Stimulated activated CD8-positive, alpha-beta memory T cell treated with anti-CD3 and anti-CD28 coated beads, Interleukin-7, amount 100 ng/mL, for 1 hour (primary cell): ENCODE results near the gene INSYN2A.
A peak's percentile ranks its signal among the peaks of the same experiment; 100 is the strongest.

ENCODE experiments used
- DNase-seq, 2 donors: peaks; one replicate each; pipeline ENCODE4 v3.0.0-alpha.2; 2020; ENCODE audit warnings: low read depth in 2 of 2

The INSYN2A gene, protein sequence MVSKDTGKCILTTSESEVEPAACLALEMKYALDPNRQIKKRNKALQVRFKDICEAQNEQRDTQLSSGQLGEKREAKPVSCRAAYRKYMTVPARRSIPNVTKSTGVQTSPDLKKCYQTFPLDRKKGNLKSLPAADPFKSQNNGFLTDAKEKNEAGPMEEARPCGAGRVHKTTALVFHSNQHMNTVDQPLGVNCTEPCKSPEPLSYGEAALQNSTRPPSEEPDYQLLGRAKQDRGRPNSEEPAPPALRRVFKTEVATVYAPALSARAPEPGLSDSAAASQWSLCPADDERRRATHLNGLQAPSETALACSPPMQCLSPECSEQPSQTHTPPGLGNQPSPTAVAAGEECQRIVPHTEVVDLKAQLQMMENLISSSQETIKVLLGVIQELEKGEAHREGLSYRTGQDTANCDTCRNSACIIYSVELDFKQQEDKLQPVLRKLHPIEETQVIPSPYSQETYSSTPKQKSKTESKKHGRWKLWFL

DNA sequence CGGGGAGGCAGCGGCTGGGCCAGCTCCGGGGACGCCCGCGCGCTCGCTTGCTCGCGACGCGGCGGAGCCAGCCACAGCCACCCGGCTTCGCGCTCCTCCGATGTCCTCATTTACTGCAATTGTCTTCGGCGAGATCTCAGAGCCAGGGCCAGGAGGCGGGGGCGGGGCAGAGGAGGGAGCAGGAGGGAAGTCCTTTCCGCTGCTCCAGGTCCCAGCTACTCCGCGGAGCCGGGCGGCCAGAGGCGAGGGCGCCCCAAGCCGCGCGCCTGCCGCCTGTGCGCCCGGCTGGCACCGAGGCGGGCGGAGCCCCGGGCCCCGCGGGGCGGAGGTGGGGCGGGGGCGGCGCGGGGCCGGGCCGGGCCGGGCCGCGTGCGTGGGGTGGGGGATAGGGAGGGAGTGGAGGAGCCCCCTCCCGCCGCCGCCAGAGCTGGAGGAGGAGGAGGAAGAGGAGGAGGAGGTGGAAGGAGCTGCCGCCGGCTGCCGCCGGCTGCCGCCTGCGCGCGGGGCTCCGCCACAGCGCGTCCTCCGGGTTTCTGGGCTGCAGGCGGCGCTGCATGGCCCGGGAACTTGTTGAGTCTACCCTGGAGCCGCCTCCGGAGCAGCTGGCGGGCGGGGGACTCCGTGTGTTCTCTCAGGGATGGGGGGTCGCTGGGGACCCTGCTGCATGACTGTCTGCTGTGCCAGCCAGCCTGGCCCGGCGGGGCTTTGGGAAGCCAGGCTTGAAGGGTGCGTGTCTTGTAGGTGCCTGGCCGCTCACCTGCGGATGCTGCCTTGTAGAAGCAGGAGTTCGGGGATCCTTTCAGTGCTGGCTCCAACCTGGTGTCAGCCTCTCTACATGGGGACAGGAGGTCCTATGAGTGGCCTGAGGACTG, at the start of gene INSYN2A:
Gene INSYN2A (minus strand): TSS at position 310 of the 872 bp plus-strand sequence. CDS start 20,196 bp downstream, outside the sequence.
- no peak for DNase-seq

DNA sequence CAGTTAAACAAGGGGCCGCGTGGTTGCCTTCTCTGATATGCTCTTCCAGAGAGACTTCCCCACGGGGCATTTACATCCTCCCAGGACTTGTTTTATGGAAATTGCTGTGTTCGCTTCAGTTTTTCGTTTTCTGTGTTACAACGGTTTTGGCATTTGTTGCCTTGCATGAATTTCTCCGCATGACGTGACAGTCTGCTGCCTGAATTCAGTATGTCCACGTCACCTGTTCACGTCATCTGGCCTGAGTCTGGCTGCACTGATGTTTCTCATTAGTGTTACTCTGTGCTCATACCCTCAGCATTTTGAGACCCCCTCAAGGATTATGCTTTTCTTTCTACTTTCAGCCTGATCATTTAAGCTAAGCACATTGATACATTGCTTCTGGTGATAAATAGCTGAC, 49.1 kb upstream of the INSYN2A start:
- no peak for DNase-seq

DNA sequence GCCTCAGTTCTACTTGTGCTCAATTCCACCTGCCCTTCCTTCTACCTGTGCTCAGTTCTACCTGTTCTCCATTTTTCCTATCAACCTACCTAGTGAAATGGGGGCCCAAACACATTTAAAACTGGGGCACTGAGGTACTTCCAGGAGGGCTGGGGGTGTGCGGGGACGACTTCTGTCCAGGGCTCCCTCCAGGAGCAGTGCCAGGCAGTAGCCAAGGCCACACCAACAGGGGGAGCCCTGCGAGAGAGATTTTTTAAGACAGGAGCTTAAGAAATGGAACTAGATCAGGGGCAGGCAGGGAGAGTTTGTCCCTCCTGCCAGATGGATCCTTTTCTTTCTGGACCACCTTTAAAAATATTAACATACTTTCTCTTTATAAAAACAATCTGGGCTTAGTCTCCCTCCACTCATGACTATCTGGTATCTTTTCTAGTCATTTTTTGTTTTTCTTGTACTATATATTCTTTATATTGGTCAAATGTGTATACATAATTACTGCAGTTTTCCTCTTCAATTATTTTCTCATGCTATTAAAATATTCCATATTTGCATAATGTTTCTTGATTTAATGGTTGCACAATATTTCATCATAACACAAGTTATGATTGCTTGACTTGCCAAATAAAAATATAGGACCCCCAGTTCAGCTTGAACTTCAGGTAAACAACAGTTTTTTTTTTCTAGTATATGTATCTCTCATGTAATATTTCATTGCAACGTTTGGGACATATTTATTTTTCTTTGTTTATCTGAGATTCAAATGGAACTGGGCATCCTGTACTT, 47.3 kb upstream of the INSYN2A start:
- DNase-seq = peak in 1 of 2 donors; percentile 4

DNA sequence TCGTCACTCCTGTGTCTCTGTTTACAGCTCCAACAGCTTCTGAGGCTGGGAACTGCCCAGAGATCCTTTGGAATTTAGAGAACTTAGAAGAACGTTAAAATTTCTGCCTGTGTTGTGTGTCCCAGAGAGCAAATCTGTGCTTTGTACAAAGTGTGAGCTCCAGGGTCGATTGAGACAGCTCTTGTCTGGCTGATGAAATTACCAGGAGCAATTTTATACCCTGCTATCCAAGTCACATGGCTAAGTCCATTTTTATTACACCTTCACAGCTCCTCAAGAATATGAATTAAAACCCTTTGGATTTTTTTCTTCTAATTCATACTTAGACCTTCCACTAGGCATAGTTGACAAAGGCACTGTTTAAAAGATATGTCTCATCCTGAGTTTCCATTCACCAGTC, 46.5 kb upstream of the INSYN2A start:
- no peak for DNase-seq

DNA sequence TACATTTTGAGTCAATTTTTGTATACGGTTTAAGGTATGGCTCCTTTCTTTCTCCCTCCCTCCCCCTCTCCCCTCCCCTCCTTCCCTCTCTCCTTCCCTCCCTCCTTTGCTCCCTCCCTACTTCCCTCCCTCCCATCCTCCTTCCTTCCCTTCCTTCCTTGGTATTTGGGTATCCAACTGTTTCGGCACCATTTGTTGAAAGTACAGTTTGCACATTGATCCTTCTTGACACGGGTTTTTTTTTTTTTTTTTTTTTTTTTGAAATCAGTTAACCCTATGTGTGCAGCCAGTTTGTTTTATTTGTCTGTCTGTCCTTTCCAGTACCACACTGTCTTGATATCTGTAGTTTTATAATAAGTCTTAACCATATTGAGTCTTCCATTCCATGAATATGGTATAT, 39.9 kb upstream of the INSYN2A start:
- no peak for DNase-seq

DNA sequence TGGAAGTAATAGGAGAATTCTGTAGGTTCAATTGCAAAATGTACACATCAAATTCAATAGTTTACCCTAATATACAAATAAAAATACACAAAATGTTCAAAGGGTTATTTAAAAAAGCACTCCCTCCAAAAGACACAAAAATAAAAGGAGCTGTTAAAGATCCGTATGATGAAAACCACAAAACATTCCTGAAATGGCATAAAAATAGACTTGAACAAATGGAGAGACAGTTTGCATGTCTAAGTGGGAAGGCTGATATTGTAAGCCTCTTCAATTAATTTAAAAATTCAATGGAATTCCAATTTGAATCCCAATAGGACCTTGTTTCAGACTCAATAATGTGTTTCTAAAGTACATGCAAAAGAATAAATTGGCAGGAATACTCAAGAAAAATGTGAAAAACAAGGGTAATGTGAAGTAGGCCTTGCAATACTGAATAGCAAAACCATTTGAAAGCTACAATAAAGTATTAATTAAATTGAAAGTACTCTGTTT, 38.0 kb upstream of the INSYN2A start:
- no peak for DNase-seq

DNA sequence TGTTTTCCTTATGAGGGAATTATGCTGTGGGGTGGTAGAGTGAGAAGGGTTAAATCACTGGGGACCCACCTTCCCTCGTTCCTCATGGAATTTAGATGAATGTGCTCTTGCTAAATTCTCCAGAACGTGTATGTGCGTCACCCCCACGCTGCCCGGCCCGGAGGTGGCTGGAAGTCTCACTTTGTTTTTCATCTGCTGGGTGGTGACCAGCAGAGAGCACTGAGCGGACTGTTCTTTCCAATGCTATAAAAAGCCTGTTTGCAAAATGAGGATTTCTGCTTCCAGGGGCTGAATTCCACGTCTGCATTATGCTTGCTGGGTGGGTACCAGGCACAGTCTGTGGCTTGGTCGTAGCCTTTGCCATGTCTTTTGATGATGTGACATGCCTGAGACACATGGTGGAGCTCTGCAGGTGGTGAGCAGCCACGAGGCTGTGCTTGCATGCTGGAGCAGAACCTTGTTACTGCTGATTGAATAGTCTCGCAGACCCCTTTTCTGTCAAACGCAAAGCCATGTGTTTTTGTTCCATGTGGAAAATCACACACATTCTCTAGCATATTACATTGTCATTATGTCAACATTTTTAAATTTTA, 31.9 kb upstream of the INSYN2A start:
- no peak for DNase-seq

DNA sequence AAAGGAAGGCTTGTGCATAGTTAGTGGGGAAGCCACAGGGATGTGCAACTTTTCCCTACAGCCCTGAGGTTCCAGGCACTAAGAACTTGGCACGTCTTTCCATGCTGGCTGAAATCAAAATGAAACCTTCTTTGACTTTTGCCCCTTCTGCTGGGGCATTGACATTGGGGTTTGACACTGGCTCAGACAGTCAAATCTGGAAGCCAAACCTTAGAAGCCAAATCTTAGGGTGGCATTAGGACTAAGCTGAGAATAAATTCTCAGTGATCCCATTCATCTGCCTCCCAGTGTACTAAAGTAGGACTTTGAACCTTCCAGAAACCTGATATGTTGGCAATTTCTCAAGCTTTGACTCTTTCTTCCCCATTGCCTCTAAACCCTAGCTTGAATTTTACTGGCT, 31.3 kb upstream of the INSYN2A start:
- no peak for DNase-seq

DNA sequence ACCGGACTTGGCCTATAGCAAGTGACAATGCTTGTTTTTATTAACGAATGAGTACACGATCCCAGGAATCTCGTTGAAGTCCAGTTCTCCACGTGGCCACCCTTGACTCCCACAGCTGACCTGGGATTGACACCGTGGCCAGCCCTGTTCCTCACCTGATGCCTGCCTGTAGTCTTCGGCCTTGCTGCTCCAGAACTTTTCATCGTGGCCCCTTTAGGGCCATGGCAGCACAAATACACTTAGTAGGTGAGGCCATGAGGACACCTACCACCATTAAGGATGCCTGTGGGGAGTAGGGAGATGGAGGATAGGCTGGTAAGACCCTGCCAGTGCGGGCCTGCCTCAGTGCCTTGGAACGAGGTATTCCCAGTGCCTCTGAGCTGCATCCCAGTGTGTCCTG, 30.6 kb upstream of the INSYN2A start:
- no peak for DNase-seq

DNA sequence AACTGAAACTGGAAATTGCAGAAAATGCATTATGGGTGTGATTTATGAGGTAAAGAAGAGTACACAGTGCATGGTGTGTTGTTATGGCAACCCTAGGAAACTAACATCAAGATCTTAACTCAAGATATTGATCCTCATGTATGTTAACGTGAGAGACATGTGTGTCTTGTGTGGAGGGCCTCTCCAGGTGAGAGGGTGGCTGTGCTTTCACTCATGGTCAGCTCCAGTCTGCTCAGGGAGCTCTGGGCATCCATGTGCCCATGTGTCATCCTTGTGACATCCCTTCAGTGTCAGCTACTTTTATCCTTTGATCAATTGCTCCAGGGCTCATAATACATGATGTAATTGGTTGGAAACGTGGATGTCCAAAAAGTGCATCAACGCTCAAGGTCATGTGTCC, 24.9 kb upstream of the INSYN2A start:
- DNase-seq = no peak

DNA sequence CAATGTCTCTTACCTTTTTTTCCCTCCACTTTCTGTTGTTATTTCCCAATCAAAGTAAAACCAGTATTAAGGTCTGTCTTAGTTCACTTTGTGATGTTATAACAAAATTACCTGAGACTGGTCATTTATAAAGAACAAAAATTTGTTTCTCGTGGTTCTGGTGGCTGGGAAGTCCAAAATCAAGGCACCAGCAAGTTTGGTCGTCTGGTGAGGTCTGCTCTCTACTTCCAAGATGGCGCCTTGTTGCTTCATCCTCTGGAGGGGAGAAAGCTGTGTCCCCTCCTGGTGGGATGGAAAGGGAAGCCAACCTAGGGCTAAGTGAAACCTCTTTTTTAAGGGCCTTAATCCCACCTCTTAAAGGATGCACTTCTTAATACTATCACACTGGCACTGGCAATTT, 22.3 kb upstream of the INSYN2A start:
- no peak for DNase-seq

DNA sequence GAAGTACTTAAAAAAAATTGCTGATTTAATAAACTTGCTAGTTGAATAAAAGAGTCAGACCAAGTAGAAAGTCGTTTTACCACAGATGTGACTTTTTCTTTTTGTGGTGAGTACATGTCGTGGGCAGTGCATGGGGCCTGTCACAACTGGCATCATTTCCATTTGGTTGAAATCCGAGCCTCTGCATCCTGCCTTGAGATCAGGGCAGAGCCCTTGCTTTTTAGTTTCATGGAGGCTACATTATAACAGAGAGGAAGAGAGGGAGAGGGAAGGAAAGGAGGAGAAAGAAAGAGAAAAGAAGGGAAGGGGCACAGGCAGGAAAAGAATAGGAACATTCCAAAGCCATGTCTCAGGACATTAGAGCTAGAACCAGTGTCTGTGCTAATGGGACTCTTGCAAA, 20.4 kb upstream of the INSYN2A start:
- no peak for DNase-seq

DNA sequence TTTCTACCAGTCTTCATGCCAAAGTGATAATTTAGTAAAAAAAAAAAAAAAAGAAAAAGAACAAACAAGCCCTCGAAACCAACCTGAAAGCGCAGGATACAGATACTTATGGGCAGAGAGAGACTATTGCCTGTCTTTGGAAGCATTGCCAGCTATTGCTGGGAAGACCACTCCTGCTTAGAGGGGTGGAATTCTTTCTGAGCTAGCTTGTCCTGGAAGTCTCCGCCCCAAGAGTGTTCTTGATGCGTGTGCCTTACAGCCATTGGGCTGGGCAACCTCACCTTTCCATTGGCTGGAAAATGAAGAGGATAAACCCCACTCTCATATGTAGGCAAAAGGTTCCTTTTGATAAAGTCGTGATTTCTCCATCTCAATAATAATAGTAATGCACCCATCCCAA, 19.9 kb upstream of the INSYN2A start:
- no peak for DNase-seq

DNA sequence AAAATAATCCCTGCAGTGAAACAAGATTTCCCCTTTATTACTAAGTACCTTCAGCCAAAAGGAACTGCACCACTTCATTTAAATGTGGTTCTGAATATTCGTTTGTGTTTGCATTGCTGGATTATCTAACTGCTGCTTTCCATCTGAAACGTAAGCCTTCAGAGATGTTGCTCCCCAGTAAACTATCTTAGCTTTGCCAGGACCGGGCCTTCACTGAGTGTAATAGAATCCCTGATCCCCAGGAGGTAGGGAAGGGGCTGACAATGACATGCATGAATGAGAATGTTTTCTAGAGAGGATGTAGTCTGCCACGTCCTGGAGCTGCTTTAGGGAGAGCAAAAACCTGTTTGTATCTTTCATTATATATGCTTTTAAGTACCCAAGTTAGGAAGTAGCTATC, 19.5 kb upstream of the INSYN2A start:
- DNase-seq = no peak

DNA sequence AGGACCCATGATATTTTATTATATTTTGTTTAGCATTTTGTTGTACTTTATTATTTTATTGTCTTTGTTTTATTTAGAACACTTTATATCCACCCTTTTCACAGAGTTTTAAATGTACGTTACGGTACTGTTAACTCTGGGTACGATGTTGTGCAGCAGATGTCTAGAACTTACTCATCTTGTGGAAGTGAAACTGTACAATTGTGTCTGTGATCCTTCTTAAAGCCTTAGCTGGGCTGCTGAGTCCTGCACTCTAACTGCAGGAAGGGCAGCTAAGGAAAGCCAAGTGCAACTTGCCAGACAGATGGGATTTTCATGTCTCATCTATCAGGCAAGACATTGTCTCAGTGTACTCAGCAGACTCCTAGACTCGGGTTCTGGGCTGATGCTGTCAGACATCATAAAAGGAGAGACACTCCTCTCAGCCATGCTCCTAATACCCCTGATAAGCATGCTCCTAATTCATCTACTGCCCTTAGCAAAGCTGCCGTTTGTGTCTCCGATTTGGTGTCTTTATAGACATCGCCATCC, 14.6 kb upstream of the INSYN2A start:
- DNase-seq = no peak

DNA sequence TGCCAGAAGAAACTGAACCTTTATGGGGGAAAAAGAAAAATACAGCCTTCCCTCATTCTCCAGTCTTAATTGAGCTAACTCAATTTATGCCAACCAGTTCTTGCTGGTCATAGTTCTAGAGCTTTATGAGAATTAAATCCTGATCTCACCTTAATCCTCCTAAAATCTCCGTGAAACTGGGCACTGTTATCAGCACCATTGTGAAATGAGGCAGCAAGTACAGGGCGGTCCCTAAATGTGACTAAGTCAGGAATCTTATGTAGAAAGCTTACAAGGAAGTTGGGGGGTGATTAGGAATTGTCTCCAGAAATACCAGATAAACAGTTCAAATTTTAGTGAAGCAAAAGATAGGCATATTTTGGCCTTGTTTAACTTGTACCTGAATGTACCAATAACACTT, 10.7 kb upstream of the INSYN2A start:
- DNase-seq = no peak

DNA sequence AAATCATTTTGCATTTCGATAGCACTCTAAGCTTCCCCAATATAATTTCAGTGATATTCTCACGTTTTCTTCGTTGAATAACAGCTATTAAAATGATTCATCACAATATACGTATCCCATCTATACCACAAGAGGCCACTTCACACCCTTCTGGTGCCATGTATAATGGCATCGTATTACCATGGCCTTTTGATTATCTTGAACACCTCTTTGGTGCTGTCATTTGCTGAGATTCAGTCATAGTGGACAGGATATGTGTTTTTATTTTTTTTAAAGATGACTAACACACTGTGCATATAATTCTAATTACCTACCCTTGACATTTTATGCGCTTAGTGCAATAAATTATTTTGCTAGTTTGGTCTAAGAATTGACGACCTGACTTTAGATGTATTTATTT, 6.7 kb upstream of the INSYN2A start:
- DNase-seq = no peak

DNA sequence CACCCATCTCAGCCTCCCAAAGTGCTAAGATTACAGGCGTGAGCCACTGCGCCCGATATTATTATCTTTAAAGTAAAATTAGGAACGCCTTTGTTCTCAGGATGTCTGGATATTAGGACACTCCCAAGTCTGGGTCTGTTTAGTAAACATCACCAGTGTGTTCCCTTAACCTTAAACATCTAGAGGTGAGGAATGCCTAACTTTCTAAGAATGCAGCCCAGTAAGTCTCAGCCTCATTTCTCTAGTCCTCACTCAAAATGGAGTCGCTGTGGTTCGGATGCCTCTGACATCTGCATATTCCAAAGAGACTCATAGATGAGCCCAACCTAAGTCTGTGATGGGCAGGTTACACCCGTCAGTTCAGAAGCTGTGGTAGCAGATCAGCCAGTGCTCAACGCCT, 4.3 kb upstream of the INSYN2A start:
- DNase-seq = no peak

DNA sequence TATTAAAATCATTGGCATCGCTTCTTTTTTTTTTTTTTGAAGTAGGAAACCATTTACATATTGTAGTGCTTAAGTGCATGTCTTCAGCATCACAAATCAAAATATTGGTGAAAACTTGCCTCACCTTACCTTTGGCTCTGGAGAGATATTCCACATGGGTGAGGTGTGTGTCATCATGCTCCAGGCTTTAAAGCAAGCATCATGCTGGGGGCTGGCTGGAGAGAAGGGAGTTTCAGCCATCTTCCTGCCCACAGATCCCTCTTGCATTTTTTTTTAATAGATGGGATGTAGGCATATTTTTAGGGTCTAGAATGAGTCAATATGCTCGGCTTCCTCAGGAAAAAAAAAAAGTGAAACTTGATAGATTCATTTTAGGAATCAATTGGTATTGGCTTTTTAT, 2.3 kb upstream of the INSYN2A start:
- DNase-seq = no peak

DNA sequence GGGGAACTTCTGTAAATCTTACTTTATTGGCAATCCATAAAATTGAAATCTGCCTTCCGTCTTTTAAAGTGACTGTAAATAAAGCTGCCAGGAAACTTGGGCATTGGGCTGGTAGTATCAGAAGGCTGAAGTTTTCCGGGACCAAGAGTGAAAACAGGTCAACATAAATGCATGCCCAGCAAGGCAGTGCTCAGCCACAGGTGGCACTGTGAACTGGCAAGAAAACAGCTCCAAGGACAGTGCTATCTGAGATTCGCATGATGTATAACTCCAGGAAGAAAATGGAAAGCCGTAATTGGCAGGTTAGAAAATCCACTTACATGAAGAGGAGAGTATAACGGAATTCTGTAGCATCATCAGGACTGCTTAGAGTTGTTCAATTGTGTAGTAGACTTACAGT, 1.9 kb upstream of the INSYN2A start:
- DNase-seq = no peak

DNA sequence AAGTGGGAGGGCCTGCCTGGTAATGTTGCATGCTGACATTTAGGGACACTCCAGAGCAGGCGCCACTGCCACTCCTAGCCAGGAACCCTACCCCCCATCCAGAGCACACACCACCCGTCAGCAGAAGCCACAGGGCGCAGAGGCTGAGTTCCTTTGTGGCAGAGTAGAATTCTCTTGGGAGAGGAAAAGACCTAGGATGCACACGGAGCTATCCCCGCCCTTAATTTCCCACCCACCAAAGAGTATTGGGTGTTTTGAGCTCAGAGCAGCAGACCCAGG, 702 bp upstream of the INSYN2A start:
- DNase-seq = no peak
